GM12878 (cell line): ENCODE results near the gene TEKT3. TPM values are rescaled to one million over a fixed set of nuclear protein-coding genes. Genes with fewer than 3 reads are reported as not detected.

ENCODE experiments used
- ATAC-seq: fragments of 200-7000 bp; cut with Tn5 transposase; 3 replicates; pipeline ENCODE4 v1.9.1; 2020; ENCODE audit warnings: mild to moderate bottlenecking, moderate library complexity
- BruUV-seq: library from RNA; stranded (reverse); fragments of 400-500 nt; replicated peaks from 2 replicates; lab custom pipeline; 2021; lab: Mats Ljungman, UMichigan
- CTCF ChIA-PET: fragments of 300-600 bp; sonication (Branson Sonifier 250); formaldehyde crosslinking; extraction: SDS; loops from one replicate; lab custom pipeline; 2021; ENCODE audit warnings: inconsistent platforms; lab: Yijun Ruan, JAX
- POLR2A ChIA-PET: fragments of 350-600 bp; formaldehyde crosslinking; extraction: SDS; loops from one replicate; lab custom pipeline; 2021; ENCODE audit warnings: inconsistent platforms; lab: Charles Lee
- RAD21 ChIA-PET: fragments of 300-600 bp; sonication (Branson Sonifier 250); formaldehyde crosslinking; loops from one replicate; lab custom pipeline; 2023; ENCODE audit warnings: antibody characterized with exemption; ENCODE audit not compliant: unreplicated experiment; lab: Charles Lee
- SMC1A ChIA-PET: fragments of 300-600 bp; sonication (Branson Sonifier 250); formaldehyde crosslinking; loops from one replicate; lab custom pipeline; 2023; ENCODE audit not compliant: unreplicated experiment, uncharacterized antibody; lab: Charles Lee
- DNase-seq: peaks from one replicate; pipeline ENCODE4 v3.0.0-alpha.2; 2011; ENCODE audit warnings: low read depth, low spot score
- FAIRE-seq: peaks from 3 replicates; lab custom pipeline; 2011; peaks lifted over from hg19 to GRCh38; lab: Jason Lieb, UNC
- H2AFZ ChIP-seq: 2 replicates; pipeline ENCODE4 v1.6.0; 2011; ENCODE audit warnings: low read depth, low read length, control low read depth; ENCODE audit not compliant: control insufficient read depth
- H3K27ac ChIP-seq: 2 replicates; pipeline ENCODE4 v1.5.1; 2011; ENCODE audit warnings: control low read depth; ENCODE audit not compliant: control insufficient read depth, insufficient read depth
- H3K27me3 ChIP-seq, 2 experiments: replicated peaks in 1 of 2; 2 replicates each; pipeline versions ENCODE4 v1.6.0 to v1.6.1; 2011; ENCODE audit warnings: low read length in 1 of 2; ENCODE audit not compliant: control insufficient read depth in 2 of 2, insufficient read depth in 2 of 2
- H3K36me3 ChIP-seq, 2 experiments: 2 replicates each; pipeline ENCODE4 v1.5.1; 2011; ENCODE audit warnings: low read length in 1 of 2; ENCODE audit not compliant: control insufficient read depth in 2 of 2, insufficient read depth in 2 of 2
- H3K4me1 ChIP-seq: 2 replicates; pipeline ENCODE4 v1.6.1; 2011; ENCODE audit warnings: mild to moderate bottlenecking, low read length, moderate library complexity, mixed read lengths; ENCODE audit not compliant: control insufficient read depth, insufficient read depth
- H3K4me2 ChIP-seq: 2 replicates; pipeline ENCODE4 v1.6.0; 2011; ENCODE audit warnings: control low read depth; ENCODE audit not compliant: control insufficient read depth, insufficient read depth
- H3K4me3 ChIP-seq: fragments of 200-600 bp; sonication (generic); 2 replicates; pipeline ENCODE4 v1.5.1; 2016
- H3K79me2 ChIP-seq: 2 replicates; pipeline ENCODE4 v1.6.0; 2011; ENCODE audit warnings: low read length; ENCODE audit not compliant: control insufficient read depth, insufficient read depth
- H3K9ac ChIP-seq: 2 replicates; pipeline ENCODE4 v1.8.0; 2011; ENCODE audit warnings: low read length, control low read depth, mixed read lengths; ENCODE audit not compliant: control insufficient read depth, insufficient read depth
- H3K9me3 ChIP-seq: replicated peaks from 3 replicates; pipeline ENCODE4 v1.5.1; 2011; ENCODE audit warnings: mild to moderate bottlenecking, low read length; ENCODE audit not compliant: control insufficient read depth, insufficient read depth
- H4K20me1 ChIP-seq: 2 replicates; pipeline ENCODE4 v1.6.0; 2011; ENCODE audit not compliant: control insufficient read depth, insufficient read depth
- BRCA1 ChIP-seq: IDR thresholded peaks from 2 replicates; pipeline ENCODE4 v1.6.1; 2011; ENCODE audit warnings: low read depth, low read length, improper control_type of control experiment
- CHD2 ChIP-seq: IDR thresholded peaks from 2 replicates; pipeline ENCODE4 v1.6.1; 2011; ENCODE audit warnings: low read depth, low read length, improper control_type of control experiment, borderline replicate concordance
- FOXM1 ChIP-seq: IDR thresholded peaks from 2 replicates; pipeline ENCODE4 v1.6.1; 2012; ENCODE audit warnings: low read depth, mild to moderate bottlenecking, inconsistent platforms, low read length, moderate library complexity
- NFYB ChIP-seq: IDR thresholded peaks from 2 replicates; pipeline ENCODE4 v1.6.1; 2011; ENCODE audit warnings: low read depth, mild to moderate bottlenecking, low read length, improper control_type of control experiment, moderate library complexity; ENCODE audit not compliant: insufficient read depth
- TAF1 ChIP-seq: IDR thresholded peaks from 2 replicates; pipeline ENCODE4 v1.6.1; 2011; ENCODE audit warnings: mild to moderate bottlenecking, low read depth, low read length, borderline replicate concordance
- WGBS: methylation state at CpG from one replicate; pipeline ENCODE4 v1.1.6; 2016; ENCODE audit warnings: low lambda C conversion rate; ENCODE audit not compliant: insufficient replicate concordance, insufficient coverage; ENCODE audit errors: missing lambda C conversion rate; 5-methylcytosine and 5-hydroxymethylcytosine counted together
- in situ Hi-C: fragments of 300-500 bp; cut with MboI; formaldehyde crosslinking; loops from 9 replicates; pipeline ENCODE4 v1.14.3; 2018; ENCODE audit warnings: mixed read lengths
- intact Hi-C: fragments of 100-400 bp; cut with micrococcal nuclease; formaldehyde crosslinking; loops from one replicate; pipeline ENCODE4 v1.14.2; 2022; ENCODE audit not compliant: unreplicated experiment
- polyA plus RNA-seq, 11 experiments: library from polyadenylated mRNA; depleted of rRNA in 4 of 11; unstranded in 6 of 11; stranded (reverse) in 5 of 11; fragments of >200 nt; fragmentation: Nextera tagmentation in 4 of 11; fragmentation: Illumina TruSeq in 1 of 11; extraction: Ambion mirVana in 4 of 11; extraction: Trizol in 1 of 11; gene quantifications; 1 replicate in 1 of 11; 2 replicates in 10 of 11; pipeline versions ENCODE4 v1.2.1 to v1.2.3, GENCODE V29; 2011 to 2016; ENCODE audit warnings: inconsistent platforms in 2 of 11, missing spikeins in 2 of 11, low read depth in 1 of 11
- total RNA-seq, 4 experiments: library from RNA; depleted of rRNA in 3 of 4; stranded (reverse); fragments of >200 nt in 3 of 4; fragmentation: Illumina TruSeq in 1 of 4; extraction: Trizol in 1 of 4; gene quantifications; 2 replicates each; pipeline versions ENCODE4 v1.2.1 to v1.2.3, GENCODE V29; 2013 to 2021
- TF ChIP-seq, protein P1 (sequence below): fragments of 450-650 bp; IDR thresholded peaks from 2 replicates; pipeline ENCODE4 v1.6.1; 2018; ENCODE audit warnings: mild to moderate bottlenecking, low read depth, moderate library complexity; ENCODE audit not compliant: partially characterized antibody
- TF ChIP-seq, protein P2 (sequence below): fragments of 450-650 bp; IDR thresholded peaks from 2 replicates; pipeline ENCODE4 v1.6.1; 2017; ENCODE audit warnings: low read depth, mild to moderate bottlenecking, moderate library complexity
- TF ChIP-seq, protein P3 (sequence below): IDR thresholded peaks from 2 replicates; pipeline ENCODE4 v1.6.1; 2011; ENCODE audit warnings: mild to moderate bottlenecking, low read depth, low read length, moderate library complexity; ENCODE audit not compliant: insufficient replicate concordance

Gene TEKT3
- total and polyA plus RNA-seq, 10 of the 15 experiments (the other 5 are each of a cell fraction or from before 2014, with no cell fraction given) = 0.15 TPM; not detected in 9

DNA sequence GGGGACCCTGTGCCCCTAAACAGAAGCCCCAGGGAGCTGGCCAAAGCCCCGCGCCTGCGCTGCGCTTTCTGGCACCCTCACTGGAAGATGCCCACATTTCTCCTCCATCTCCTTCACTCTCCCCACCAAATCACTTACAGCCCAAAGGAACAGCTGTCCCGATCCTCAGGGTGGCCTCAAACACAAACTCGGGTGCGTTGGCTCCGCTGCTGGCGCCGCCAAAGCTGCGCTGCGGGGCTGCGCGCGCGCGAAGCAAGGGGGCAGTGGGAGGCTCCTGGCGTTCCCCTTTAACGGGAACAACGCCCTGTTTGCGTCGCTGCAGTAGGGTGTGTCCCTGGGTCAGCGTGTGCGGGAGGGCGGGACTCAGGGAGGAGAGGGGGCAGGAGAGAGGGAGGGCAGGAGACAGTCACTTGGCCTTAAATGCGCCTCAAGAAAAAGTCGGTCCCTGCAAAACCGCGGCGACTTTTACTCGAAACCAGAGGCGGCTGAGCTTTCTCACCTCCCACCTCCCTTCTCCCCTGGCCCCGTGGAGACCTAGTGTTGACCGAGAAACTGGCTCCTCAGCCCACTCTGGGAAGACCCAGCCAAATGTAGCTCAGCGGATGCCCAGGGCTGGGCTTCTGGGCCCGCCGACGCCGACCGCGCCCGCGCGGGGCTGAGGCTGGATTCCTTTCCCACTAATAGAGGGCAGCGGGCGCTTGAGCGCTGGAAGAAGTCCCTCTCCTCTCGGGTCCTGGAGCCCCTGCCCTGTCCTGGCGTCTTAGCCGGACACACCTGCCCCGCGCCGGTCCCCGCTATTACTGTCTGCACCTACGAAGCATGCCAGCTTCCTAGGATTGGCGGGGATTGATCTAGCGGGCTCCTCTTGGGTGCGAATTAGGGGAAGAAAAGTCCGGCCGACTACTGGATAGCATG lies 78.8 kb downstream of the TEKT3 start:
- CTCF ChIA-PET = no interaction called here
- POLR2A ChIA-PET = no interaction called here
- Histone ChIP-seq H3K9me3 (no peaks in the 10 kb centered on the region), H3K27ac (no peak overlapping the region), H2AFZ (no peak overlapping the region), H3K4me1 (no peaks in the 10 kb centered on the region), H3K79me2 (no peaks in the 10 kb centered on the region), H3K4me2 (no peak overlapping the region), H3K9ac (no peak overlapping the region), H3K27me3 (peaks cover 0 to 2% of the 10 kb centered on the region in 2 experiments; a peak in 3 of 4 replicates), H4K20me1 (no peaks in the 10 kb centered on the region), H3K36me3 (no peaks in the 10 kb centered on the region), H3K4me3 (no peak overlapping the region)
- intact Hi-C loops = no loop called here
- no peak for TF ChIP-seq CHD2
- TF ChIP-seq, protein P1, sequence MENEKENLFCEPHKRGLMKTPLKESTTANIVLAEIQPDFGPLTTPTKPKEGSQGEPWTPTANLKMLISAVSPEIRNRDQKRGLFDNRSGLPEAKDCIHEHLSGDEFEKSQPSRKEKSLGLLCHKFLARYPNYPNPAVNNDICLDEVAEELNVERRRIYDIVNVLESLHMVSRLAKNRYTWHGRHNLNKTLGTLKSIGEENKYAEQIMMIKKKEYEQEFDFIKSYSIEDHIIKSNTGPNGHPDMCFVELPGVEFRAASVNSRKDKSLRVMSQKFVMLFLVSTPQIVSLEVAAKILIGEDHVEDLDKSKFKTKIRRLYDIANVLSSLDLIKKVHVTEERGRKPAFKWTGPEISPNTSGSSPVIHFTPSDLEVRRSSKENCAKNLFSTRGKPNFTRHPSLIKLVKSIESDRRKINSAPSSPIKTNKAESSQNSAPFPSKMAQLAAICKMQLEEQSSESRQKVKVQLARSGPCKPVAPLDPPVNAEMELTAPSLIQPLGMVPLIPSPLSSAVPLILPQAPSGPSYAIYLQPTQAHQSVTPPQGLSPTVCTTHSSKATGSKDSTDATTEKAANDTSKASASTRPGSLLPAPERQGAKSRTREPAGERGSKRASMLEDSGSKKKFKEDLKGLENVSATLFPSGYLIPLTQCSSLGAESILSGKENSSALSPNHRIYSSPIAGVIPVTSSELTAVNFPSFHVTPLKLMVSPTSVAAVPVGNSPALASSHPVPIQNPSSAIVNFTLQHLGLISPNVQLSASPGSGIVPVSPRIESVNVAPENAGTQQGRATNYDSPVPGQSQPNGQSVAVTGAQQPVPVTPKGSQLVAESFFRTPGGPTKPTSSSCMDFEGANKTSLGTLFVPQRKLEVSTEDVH = no peak
- TF ChIP-seq, protein P2, sequence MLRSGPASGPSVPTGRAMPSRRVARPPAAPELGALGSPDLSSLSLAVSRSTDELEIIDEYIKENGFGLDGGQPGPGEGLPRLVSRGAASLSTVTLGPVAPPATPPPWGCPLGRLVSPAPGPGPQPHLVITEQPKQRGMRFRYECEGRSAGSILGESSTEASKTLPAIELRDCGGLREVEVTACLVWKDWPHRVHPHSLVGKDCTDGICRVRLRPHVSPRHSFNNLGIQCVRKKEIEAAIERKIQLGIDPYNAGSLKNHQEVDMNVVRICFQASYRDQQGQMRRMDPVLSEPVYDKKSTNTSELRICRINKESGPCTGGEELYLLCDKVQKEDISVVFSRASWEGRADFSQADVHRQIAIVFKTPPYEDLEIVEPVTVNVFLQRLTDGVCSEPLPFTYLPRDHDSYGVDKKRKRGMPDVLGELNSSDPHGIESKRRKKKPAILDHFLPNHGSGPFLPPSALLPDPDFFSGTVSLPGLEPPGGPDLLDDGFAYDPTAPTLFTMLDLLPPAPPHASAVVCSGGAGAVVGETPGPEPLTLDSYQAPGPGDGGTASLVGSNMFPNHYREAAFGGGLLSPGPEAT = no peak
- no peak for TF ChIP-seq BRCA1
- no peak for TF ChIP-seq TAF1
- no peak for TF ChIP-seq NFYB
- TF ChIP-seq, protein P3, sequence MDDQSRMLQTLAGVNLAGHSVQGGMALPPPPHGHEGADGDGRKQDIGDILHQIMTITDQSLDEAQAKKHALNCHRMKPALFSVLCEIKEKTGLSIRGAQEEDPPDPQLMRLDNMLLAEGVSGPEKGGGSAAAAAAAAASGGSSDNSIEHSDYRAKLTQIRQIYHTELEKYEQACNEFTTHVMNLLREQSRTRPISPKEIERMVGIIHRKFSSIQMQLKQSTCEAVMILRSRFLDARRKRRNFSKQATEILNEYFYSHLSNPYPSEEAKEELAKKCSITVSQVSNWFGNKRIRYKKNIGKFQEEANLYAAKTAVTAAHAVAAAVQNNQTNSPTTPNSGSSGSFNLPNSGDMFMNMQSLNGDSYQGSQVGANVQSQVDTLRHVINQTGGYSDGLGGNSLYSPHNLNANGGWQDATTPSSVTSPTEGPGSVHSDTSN = no peak
- TF ChIP-seq FOXM1 = no peak
- in situ Hi-C loops = loop anchor here (25.0 kb wide), 1 partner anchor 725 kb away; the partner anchor contains the start of genes TTC19 and ZSWIM7
- no peak for FAIRE-seq
- RAD21 ChIA-PET = no interaction called here
- WGBS = 24% methylated on average over 51 of the region's 60 CpGs
- SMC1A ChIA-PET = interaction anchor here (1.3 kb wide), 1 partner anchor 15 kb away, joined by 3 read pairs; no protein-coding TSS in a partner anchor
- no peak for ATAC-seq
- DNase-seq = no peak
- BruUV-seq = no TSS peak
